GM23248 (cell line): ENCODE results near the gene OSBPL5. TPM values are rescaled to one million over a fixed set of nuclear protein-coding genes. Genes with fewer than 3 reads are reported as not detected.
A peak's percentile ranks its signal among the peaks of the same experiment; 100 is the strongest.

ENCODE experiments used
- DNase-seq: peaks from one replicate; pipeline ENCODE4 v3.0.0-alpha.2; 2015
- H2AFZ ChIP-seq: fragments of 200-600 bp; sonication (generic); 2 replicates; pipeline ENCODE4 v1.6.1; 2016; ENCODE audit warnings: antibody characterized with exemption
- H3F3A ChIP-seq: fragments of 200-600 bp; sonication (generic); 2 replicates; pipeline ENCODE4 v1.6.1; 2016; ENCODE audit warnings: mild to moderate bottlenecking, antibody characterized with exemption, mixed run types; ENCODE audit not compliant: insufficient read depth
- H3K27ac ChIP-seq: fragments of 200-600 bp; sonication (generic); 2 replicates; pipeline ENCODE4 v1.5.1; 2016; ENCODE audit warnings: mild to moderate bottlenecking
- H3K27me3 ChIP-seq: fragments of 200-600 bp; sonication (generic); replicated peaks from 2 replicates; pipeline ENCODE4 v1.6.1; 2016; ENCODE audit warnings: mild to moderate bottlenecking; ENCODE audit not compliant: insufficient read depth
- H3K36me3 ChIP-seq: fragments of 200-600 bp; sonication (generic); 2 replicates; pipeline ENCODE4 v1.6.1; 2016; ENCODE audit warnings: low read depth, mild to moderate bottlenecking
- H3K4me1 ChIP-seq: fragments of 200-600 bp; sonication (generic); 2 replicates; pipeline ENCODE4 v1.6.1; 2016; ENCODE audit warnings: mild to moderate bottlenecking; ENCODE audit not compliant: insufficient read depth
- H3K4me2 ChIP-seq: fragments of 200-600 bp; sonication (generic); one replicate; pipeline ENCODE4 v1.6.1; 2016; ENCODE audit warnings: mild to moderate bottlenecking; ENCODE audit not compliant: unreplicated experiment
- H3K4me3 ChIP-seq: fragments of 200-600 bp; sonication (generic); 2 replicates; pipeline ENCODE4 v1.5.1; 2016; ENCODE audit warnings: mild to moderate bottlenecking
- H3K79me2 ChIP-seq: fragments of 200-600 bp; sonication (generic); 2 replicates; pipeline ENCODE4 v1.6.1; 2016; ENCODE audit warnings: mild to moderate bottlenecking; ENCODE audit not compliant: insufficient read depth
- H3K9ac ChIP-seq: fragments of 200-600 bp; sonication (generic); 2 replicates; pipeline ENCODE4 v1.6.1; 2016; ENCODE audit warnings: mild to moderate bottlenecking
- H3K9me2 ChIP-seq: fragments of 200-600 bp; sonication (generic); 2 replicates; pipeline ENCODE4 v1.6.1; 2016; ENCODE audit warnings: mixed run types, mild to moderate bottlenecking, moderate library complexity; ENCODE audit not compliant: insufficient read depth
- H3K9me3 ChIP-seq: fragments of 200-600 bp; sonication (generic); one replicate; pipeline ENCODE4 v1.6.1; 2017; ENCODE audit warnings: low read depth
- H4K20me1 ChIP-seq: fragments of 200-600 bp; sonication (generic); 2 replicates; pipeline ENCODE4 v1.6.0; 2016; ENCODE audit not compliant: insufficient read depth
- EZH2 ChIP-seq: fragments of 200-600 bp; sonication (generic); IDR thresholded peaks from 2 replicates; pipeline ENCODE4 v1.6.1; 2018; ENCODE audit warnings: antibody characterized with exemption, mild to moderate bottlenecking; ENCODE audit not compliant: insufficient read depth, poor library complexity, severe bottlenecking
- EZH2phosphoT487 ChIP-seq: fragments of 200-600 bp; sonication (generic); IDR thresholded peaks from 2 replicates; pipeline ENCODE4 v1.6.1; 2018; ENCODE audit warnings: antibody characterized with exemption, moderate library complexity, mild to moderate bottlenecking, low read depth; ENCODE audit not compliant: insufficient read depth
- WGBS, 2 experiments: methylation state at CpG; one replicate each; pipeline ENCODE4 v1.1.6; 2015 to 2017; ENCODE audit warnings: low lambda C conversion rate in 2 of 2, low coverage in 1 of 2; ENCODE audit errors: missing lambda C conversion rate in 2 of 2; 5-methylcytosine and 5-hydroxymethylcytosine counted together
- in situ Hi-C: fragments of 300-500 bp; cut with MboI; formaldehyde crosslinking; loops from 2 replicates; pipeline ENCODE4 v1.15.0; 2020
- polyA plus RNA-seq: library from polyadenylated mRNA; unstranded; fragments of >200 nt; fragmentation: Nextera tagmentation; extraction: Ambion mirVana; gene quantifications from 2 replicates; pipeline ENCODE4 v1.2.1, GENCODE V29; 2016
- total RNA-seq: library from RNA; depleted of rRNA; stranded (reverse); fragments of >200 nt; shearing (Covaris generic); gene quantifications from 2 replicates; pipeline ENCODE4 v1.2.3, GENCODE V29; 2014

OSBPL5 gene
- total and polyA plus RNA-seq, 2 experiments from 2014 or later: 27.9 to 57.6 TPM

DNA sequence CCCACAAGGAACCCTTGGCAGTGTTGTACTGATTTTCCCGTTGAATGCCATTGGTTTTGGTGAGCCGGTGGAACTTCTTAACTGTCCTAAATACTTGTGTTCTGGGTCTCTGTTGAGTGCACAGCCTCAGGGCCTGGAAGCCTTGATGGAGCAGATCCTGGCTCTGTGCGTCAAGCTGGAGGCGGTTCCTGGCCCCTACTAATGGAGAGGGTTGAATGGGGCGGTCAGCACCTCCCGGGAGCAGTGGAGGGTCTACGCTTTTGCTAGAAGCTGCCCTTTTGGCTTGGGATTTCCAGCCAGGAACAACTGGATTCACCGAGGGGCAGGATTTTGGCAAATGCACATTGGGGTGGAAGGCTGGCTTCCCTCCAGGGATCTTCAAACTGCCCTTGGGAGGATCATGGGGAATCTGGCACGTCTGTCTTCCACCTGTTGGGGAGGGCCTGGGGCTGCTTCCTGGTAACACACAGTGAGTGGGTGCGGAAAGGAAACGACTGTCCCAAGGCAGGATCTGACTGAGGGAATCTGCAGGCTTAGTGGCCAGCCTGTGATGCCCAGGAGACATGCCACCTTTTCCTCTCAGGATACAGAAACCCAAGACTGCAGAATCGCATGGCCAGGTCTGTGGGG, 6.9 kb upstream of the OSBPL5 start:
- H3F3A ChIP-seq: 0 out of 2 replicates have a peak, but pooled peaks cover 4% of the 10 kb centered on the region
- TF ChIP-seq EZH2 (no peak), EZH2phosphoT487 (no peak)
- no peaks in the 10 kb centered on the region for H3K36me3 ChIP-seq
- in situ Hi-C loops: no loop called here
- 0 out of 2 replicates have a peak, but pooled peaks cover 3% of the 10 kb centered on the region for H3K9me2 ChIP-seq
- no peaks in the 10 kb centered on the region for H3K9me3 ChIP-seq
- no peak overlapping the region for H3K27ac ChIP-seq
- no peak overlapping the region for H2AFZ ChIP-seq
- no peak overlapping the region for H3K9ac ChIP-seq
- no peaks in the 10 kb centered on the region for H4K20me1 ChIP-seq
- H3K4me3 ChIP-seq: no peak overlapping the region
- 78 to 80% methylated on average over 12 of the region's 12 CpGs for WGBS, 2 experiments
- H3K27me3 ChIP-seq: no peaks in the 10 kb centered on the region
- H3K79me2 ChIP-seq: no peaks in the 10 kb centered on the region
- peaks cover 8% of the 10 kb centered on the region; the same call in 1 of the 2 replicates for H3K4me1 ChIP-seq
- no peak overlapping the region for H3K4me2 ChIP-seq
- DNase-seq: no peak

DNA sequence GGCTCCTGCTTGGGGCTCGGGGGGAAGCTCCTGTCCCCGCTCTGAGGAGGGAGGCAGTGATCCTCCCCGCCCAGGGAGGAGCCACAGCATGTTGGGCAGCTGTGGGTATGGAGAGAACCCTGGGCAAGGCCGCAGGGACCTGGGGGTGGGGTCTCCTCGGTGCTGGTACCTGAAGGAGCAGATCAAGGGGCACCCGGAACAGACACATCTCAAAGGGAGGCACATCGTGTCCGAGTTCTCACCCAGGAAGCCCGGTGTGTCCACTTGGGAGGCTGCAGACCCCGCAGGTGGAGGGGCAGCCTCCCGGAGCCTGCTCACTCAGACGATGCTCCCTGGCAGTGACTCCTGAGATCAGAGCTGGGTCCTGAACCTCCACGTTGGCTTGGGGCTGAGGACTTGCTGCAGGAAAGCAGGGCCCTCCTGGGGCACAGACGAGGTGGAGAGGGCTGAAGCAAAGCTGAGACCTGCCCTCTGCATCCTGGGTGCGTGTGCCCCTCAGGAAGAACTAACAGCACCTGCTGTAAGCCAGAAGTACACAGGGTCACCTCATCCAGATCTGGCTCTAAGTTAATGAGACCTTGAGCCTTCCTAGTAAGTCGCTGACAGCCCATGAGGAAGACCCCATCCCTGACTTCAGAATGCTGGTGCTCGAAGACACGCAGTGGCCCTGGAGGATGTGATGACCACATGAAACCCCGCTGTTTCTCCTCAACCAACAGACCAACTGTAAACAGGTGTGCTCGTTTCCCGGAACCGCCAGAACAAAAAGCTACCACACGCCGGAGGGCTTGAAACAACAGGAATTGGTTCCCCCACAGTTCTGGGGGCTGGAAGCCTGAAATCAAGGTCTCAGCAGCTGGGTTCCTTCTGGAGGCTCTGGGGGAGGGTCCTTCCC, 5.9 kb upstream of the OSBPL5 start:
- Histone ChIP-seq H3K9ac (no peak overlapping the region), H3K36me3 (no peaks in the 10 kb centered on the region), H3K4me3 (no peak overlapping the region), H3K4me2 (no peak overlapping the region), H3K79me2 (no peaks in the 10 kb centered on the region), H3K27me3 (no peaks in the 10 kb centered on the region), H3F3A (0 out of 2 replicates have a peak, but pooled peaks cover 4% of the 10 kb centered on the region), H3K9me3 (no peaks in the 10 kb centered on the region), H4K20me1 (no peaks in the 10 kb centered on the region), H3K4me1 (peaks cover 8% of the 10 kb centered on the region; the same call in 1 of the 2 replicates), H2AFZ (no peak overlapping the region), H3K27ac (no peak overlapping the region), H3K9me2 (0 out of 2 replicates have a peak, but pooled peaks cover 3% of the 10 kb centered on the region)
- no peak for TF ChIP-seq EZH2
- TF ChIP-seq EZH2phosphoT487: no peak
- in situ Hi-C loops: no loop called here
- no peak for DNase-seq
- WGBS, 2 experiments: 81 to 86% methylated on average over 24 of the region's 24 CpGs

DNA sequence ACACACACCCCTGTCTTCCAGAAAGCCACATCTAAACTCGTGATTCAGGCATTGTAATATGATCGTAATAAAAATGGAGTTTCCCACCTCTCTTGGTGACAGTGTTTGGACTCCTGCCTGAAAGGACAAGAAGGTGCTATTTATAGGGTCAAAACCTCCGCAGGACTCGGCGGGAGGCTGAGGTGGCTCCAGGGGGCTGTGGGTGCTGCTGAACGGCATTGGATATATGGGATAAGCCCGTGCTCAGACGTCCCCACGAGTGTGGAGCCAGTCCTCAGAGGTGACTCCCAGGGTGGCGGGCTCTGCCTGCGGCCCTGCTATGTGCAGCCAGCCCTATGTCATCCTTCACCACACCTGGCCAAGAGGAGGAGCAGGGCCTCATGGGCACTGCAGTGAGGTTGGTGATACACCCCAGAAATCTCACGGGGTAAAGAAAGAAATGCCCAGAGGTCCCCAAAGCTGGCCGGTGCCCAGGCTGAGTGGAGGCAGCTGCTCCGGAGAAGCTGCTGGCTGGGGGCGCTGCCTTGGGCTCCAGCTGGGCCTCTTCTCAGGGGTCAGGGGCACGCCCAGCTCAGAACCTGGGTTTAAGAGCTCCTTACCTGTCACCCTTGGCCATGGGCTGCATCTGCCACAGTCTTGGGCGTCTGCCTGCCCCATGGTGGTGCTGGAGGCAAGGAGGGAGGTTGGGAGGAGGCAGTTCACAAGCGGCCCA, 5.1 kb upstream of the OSBPL5 start:
- H3F3A ChIP-seq: 0 out of 2 replicates have a peak, but pooled peaks cover 4% of the 10 kb centered on the region
- H3K9me3 ChIP-seq: no peaks in the 10 kb centered on the region
- H3K36me3 ChIP-seq: no peaks in the 10 kb centered on the region
- H3K79me2 ChIP-seq: no peaks in the 10 kb centered on the region
- no peak for DNase-seq
- H3K4me3 ChIP-seq: peak overlapping the region; percentile 68
- in situ Hi-C loops: no loop called here
- H3K4me1 ChIP-seq: peaks cover 8% of the 10 kb centered on the region; the same call in 1 of the 2 replicates
- no peaks in the 10 kb centered on the region for H3K27me3 ChIP-seq
- TF ChIP-seq EZH2phosphoT487 (no peak), EZH2 (no peak)
- WGBS, 2 experiments: 46% methylated on average over 18 of the region's 18 CpGs
- H3K9me2 ChIP-seq: 0 out of 2 replicates have a peak, but pooled peaks cover 3% of the 10 kb centered on the region
- H2AFZ ChIP-seq: peak overlapping the region; percentile 82
- H3K27ac ChIP-seq: peak overlapping the region; percentile 70
- peak overlapping the region; percentile 88 for H3K4me2 ChIP-seq
- H4K20me1 ChIP-seq: no peaks in the 10 kb centered on the region
- H3K9ac ChIP-seq: peak overlapping the region; percentile 74
